ENCODE data around the gene CSNK2A1.

CSNK2A1 gene

GRCh38 chr20:563187-563586 lies 19.6 kb upstream of the CSNK2A1 start:
- H3K4me3 ChIP-seq (replicated peaks; ENCODE audit: low read depth, low read length) = no peak overlapping the region
- DNase-seq (ENCODE audit: low read depth) = no peak
- TF ChIP-seq, protein P1, sequence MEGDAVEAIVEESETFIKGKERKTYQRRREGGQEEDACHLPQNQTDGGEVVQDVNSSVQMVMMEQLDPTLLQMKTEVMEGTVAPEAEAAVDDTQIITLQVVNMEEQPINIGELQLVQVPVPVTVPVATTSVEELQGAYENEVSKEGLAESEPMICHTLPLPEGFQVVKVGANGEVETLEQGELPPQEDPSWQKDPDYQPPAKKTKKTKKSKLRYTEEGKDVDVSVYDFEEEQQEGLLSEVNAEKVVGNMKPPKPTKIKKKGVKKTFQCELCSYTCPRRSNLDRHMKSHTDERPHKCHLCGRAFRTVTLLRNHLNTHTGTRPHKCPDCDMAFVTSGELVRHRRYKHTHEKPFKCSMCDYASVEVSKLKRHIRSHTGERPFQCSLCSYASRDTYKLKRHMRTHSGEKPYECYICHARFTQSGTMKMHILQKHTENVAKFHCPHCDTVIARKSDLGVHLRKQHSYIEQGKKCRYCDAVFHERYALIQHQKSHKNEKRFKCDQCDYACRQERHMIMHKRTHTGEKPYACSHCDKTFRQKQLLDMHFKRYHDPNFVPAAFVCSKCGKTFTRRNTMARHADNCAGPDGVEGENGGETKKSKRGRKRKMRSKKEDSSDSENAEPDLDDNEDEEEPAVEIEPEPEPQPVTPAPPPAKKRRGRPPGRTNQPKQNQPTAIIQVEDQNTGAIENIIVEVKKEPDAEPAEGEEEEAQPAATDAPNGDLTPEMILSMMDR (IDR thresholded peaks at IDR 0.05; ENCODE audit: low read length, missing control alignments) = no peak

DNA sequence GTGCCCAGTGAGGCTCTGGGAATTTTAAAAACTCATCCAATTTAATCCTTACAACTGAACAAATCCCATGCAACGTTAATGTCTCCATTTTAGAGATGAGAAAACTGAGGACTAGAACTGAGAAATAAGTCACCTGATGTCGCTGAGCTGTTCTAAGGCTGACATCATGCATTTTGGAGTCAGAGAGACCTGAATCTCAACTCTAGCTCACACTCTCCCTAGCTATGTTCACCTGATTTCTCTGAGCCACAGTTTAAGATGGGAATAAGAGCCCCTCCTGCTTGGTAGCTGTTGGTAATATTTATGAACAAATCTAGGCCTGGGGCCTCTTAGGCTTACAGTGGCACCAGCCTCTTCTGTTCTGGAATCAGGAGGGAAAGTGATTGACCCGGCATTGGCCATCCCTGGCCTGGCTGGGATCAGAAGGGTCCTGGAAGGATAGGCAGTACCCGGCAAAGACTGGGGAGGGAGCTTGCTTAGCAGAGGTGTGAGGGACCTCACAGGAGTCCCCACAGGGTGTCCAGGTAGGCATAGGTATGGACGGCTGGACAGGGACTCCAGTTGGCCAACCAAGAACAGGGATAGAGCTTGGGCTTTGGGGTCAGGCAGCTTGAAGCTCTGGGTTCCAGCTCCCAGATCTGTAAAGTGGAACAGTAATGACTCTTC lies 18.8 kb upstream of the CSNK2A1 start:
- no peak for DNase-seq (ENCODE audit: low read depth)
- H3K4me3 ChIP-seq (replicated peaks; ENCODE audit: low read depth, low read length) = no peak overlapping the region
- TF ChIP-seq, protein P1 (IDR thresholded peaks at IDR 0.05; ENCODE audit: low read length, missing control alignments) = no peak

- H3K4me3 ChIP-seq (replicated peaks; ENCODE audit: low read depth, low read length) = no peak overlapping the region
- DNase-seq (ENCODE audit: low read depth) = peak; percentile 78
- TF ChIP-seq, protein P1 (IDR thresholded peaks at IDR 0.05; ENCODE audit: low read length, missing control alignments) = no peak
Observed at GRCh38 chr20:561437-562231, 18.0 kb upstream of the CSNK2A1 start.

DNA sequence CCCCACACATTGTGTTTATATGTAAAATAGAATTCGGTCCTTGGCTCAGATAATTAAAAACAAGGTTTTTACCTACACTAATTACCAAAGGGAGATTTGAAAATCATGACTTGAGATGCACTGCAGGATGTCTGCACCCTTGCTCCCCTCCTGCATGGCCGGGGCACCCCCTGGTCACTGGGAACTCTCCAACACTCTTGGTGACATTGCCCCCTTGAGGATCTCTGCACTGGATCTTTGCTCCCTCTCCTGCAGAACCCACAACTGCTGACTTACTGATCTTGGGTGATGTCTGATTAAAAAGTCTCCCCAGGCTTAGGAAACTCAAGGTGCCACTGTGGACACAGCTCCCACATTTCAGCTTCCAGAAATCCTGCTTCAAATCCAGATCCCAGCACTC lies 17.1 kb upstream of the CSNK2A1 start:
- TF ChIP-seq, protein P1 (IDR thresholded peaks at IDR 0.05; ENCODE audit: low read length, missing control alignments) = no peak
- DNase-seq (ENCODE audit: low read depth) = no peak
- no peak overlapping the region for H3K4me3 ChIP-seq (replicated peaks; ENCODE audit: low read depth, low read length)

DNA sequence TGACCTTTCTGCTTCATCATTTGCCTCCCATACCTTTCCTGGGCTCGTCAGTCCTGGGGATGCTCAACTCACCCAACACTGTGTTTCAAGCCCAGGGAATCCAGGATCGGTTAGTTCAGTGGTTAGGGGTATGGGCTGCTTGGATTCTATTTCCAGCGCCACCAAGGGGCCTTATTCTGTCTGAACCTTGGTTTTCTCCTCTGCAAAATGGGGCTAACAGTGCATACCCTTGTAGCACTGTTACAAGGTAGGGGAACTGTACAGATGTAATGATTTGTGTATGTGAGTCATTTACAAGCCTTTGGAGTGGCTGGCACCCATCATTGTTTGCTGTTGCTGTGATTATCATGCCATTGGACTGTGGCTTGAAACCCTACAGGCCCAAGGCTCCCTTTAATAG lies 14.5 kb upstream of the CSNK2A1 start:
- TF ChIP-seq, protein P1 (IDR thresholded peaks at IDR 0.05; ENCODE audit: low read length, missing control alignments) = no peak
- DNase-seq (ENCODE audit: low read depth) = no peak
- no peak overlapping the region for H3K4me3 ChIP-seq (replicated peaks; ENCODE audit: low read depth, low read length)

GRCh38 chr20:556984-557383 lies 13.4 kb upstream of the CSNK2A1 start:
- TF ChIP-seq, protein P1 (IDR thresholded peaks at IDR 0.05; ENCODE audit: low read length, missing control alignments) = no peak
- no peak for DNase-seq (ENCODE audit: low read depth)
- no peak overlapping the region for H3K4me3 ChIP-seq (replicated peaks; ENCODE audit: low read depth, low read length)

Measured in fibroblast of pulmonary artery (primary cell).